ENCODE data around the gene PNMA6E. TPM values are rescaled to one million over a fixed set of nuclear protein-coding genes. Genes with fewer than 3 reads are reported as not detected.

PNMA6E gene
- total and polyA plus RNA-seq, 2 experiments from 2014 or later, result not detected

DNA sequence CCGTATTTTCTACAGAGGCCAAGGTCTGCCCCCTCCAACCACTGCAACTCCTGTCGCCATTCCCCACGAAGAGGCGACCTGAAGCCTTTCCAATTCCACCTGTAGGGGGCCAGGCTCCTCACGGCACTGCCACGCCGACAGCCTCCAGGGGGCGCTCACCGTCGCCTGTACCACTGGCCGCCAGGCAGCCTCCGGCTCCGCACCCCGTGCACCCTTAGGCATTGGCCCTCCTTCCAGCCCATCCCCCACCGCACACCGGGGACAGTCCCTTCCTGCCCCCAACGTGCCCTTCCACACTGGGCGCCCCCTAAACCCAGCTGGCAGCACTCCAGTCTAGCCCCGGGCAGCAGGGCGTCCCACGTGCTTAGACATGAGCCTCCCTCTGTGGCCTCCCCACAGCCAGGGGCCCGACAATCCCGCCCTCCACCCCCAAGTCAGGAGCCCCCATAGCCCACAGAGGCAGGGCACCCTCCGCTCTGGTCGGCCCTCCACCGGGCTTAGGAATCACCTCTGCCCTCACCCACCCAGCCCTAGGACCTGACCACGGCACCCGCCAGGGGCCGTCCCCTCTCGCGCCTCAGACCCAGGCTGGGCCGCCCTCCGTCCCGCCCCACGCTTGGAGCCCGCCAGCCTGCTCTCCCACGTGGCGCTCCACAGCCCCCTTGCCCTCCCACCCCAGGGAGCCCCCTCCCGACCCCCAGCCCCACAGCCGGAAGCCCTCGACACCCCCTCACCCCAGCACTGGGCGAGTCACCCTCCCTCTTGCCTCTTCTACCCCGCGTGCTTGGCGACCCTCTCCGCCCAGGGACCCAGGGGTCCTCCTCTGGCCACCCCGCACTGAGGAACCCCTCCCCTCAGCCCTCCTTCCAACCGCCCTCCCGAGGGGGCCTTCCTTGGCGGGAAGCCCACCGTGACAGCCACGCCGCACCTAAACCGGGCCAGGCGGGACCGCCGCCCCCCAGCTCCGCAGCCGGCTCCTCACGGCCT lies 711 bp downstream of the PNMA6E start:
- peaks cover 2% of the 10 kb centered on the region; the same call in 1 of the 3 replicates for H3K4me1 Mint-ChIP-seq

DNA sequence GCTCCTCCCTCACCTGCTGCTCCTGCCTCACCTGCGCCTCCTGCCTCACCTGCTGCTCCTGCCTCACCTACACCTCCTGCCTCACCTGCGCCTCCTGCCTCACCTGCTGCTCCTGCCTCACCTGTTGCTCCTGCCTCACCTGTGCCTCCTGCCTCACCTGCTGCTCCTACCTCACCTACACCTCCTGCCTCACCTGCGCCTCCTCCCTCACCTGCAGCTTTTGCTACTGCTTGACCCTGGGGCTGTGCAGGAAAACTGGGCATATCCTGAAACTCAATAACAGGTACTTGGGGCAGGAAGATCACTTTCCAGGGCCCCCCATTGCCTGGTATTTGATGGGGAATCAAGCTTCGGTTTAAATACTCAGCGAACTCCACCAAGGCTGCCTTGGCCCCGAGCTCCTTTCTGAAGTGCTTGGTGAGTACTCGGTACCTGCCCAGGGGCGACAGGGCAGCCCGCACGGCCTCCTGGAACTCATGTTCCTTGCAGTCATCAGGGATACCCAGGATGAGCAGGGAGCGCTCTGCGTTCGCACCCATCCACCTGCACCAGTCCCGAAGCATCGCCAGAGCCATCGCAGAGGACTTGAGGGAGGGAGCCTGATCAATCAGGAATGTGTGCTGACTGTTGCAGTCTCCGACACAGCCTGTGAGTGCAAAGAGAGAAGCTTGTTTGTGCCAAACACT lies 2.7 kb downstream of the PNMA6E start:
- H3K9me2 ChIP-seq (ENCODE audit: insufficient read depth), result no peaks in the 10 kb centered on the region
- Mint-ChIP-seq H3K9me3 (no peaks in the 10 kb centered on the region; the same call in 1 of the 3 replicates), H3K4me3 (no peak overlapping the region), H3K27me3 (ENCODE audit: insufficient read depth, low read depth, poor library complexity) (no peaks in the 10 kb centered on the region), H3K36me3 (ENCODE audit: low read depth) (no peaks in the 10 kb centered on the region), H3K27ac (no peak overlapping the region), H3K4me1 (peaks cover 7% of the 10 kb centered on the region; the same call in 2 of the 3 replicates)
- H4K20me1 ChIP-seq (replicated peaks; ENCODE audit: insufficient read depth), result no peaks in the 10 kb centered on the region
- no peaks in the 10 kb centered on the region for H3K27me3 ChIP-seq (ENCODE audit: insufficient read depth)
- H3K79me2 ChIP-seq (replicated peaks; ENCODE audit: insufficient read depth), result no peaks in the 10 kb centered on the region
- H3K4me3 ChIP-seq, result no peak overlapping the region
- no peaks in the 10 kb centered on the region for H3K36me3 ChIP-seq (ENCODE audit: insufficient read depth)
- no peak for ATAC-seq
- H3K4me1 ChIP-seq (ENCODE audit: insufficient read depth), result no peaks in the 10 kb centered on the region
- no peak overlapping the region for H2AFZ ChIP-seq
- H3K27ac ChIP-seq (ENCODE audit: low read depth), result no peak overlapping the region
- no peaks in the 10 kb centered on the region for H3F3A ChIP-seq (replicated peaks; ENCODE audit: low read depth)
- no peak overlapping the region for H3K4me2 ChIP-seq
- DNase-seq (ENCODE audit: low spot score), result no peak
- TF ChIP-seq CREB1 (CRISPR knock-in tag; IDR thresholded peaks at IDR 0.05; ENCODE audit: low read depth) (no peak), ZNF114 (CRISPR knock-in tag; IDR thresholded peaks at IDR 0.05) (no peak), JUNB (IDR thresholded peaks at IDR 0.05; ENCODE audit: unreplicated experiment) (no peak), EZH2phosphoT487 (IDR thresholded peaks at IDR 0.05; ENCODE audit: unreplicated experiment) (no peak), EZH2 (IDR thresholded peaks at IDR 0.05; ENCODE audit: low read depth, unreplicated experiment) (no peak), NANOG (IDR thresholded peaks at IDR 0.05; ENCODE audit: borderline replicate concordance) (no peak), CTCF (conservative IDR thresholded peaks at IDR 0.05; ENCODE audit: low read depth in 2 of 2) (no peak), POLR2AphosphoS5 (IDR thresholded peaks at IDR 0.05; ENCODE audit: low read depth) (no peak), ZNF331 (CRISPR knock-in tag; IDR thresholded peaks at IDR 0.05; ENCODE audit: low read depth) (no peak), STAT1 (IDR thresholded peaks at IDR 0.05; ENCODE audit: unreplicated experiment) (no peak)
- TF ChIP-seq, protein P1, sequence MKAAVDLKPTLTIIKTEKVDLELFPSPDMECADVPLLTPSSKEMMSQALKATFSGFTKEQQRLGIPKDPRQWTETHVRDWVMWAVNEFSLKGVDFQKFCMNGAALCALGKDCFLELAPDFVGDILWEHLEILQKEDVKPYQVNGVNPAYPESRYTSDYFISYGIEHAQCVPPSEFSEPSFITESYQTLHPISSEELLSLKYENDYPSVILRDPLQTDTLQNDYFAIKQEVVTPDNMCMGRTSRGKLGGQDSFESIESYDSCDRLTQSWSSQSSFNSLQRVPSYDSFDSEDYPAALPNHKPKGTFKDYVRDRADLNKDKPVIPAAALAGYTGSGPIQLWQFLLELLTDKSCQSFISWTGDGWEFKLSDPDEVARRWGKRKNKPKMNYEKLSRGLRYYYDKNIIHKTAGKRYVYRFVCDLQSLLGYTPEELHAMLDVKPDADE (IDR thresholded peaks at IDR 0.05), result no peak

More for the DNA sequence above, 711 bp downstream of the PNMA6E start:
- DNase-seq (ENCODE audit: low spot score) (peak; percentile 76), ATAC-seq (peak; percentile 94)
- H2AFZ ChIP-seq, result no peak overlapping the region
- Mint-ChIP-seq H3K36me3 (ENCODE audit: low read depth) (no peaks in the 10 kb centered on the region), H3K27me3 (ENCODE audit: insufficient read depth, low read depth, poor library complexity) (no peaks in the 10 kb centered on the region), H3K4me3 (no peak overlapping the region), H3K9me3 (no peaks in the 10 kb centered on the region; the same call in 2 of the 3 replicates), H3K27ac (no peak overlapping the region)
- H3K4me3 ChIP-seq, result no peak overlapping the region
- no peaks in the 10 kb centered on the region for H3K9me2 ChIP-seq (ENCODE audit: insufficient read depth)
- no peak overlapping the region for H3K27ac ChIP-seq (ENCODE audit: low read depth)
- no peaks in the 10 kb centered on the region for H3F3A ChIP-seq (replicated peaks; ENCODE audit: low read depth)
- H3K36me3 ChIP-seq (ENCODE audit: insufficient read depth), result no peaks in the 10 kb centered on the region
- no peaks in the 10 kb centered on the region for H4K20me1 ChIP-seq (replicated peaks; ENCODE audit: insufficient read depth)
- TF ChIP-seq JUNB (IDR thresholded peaks at IDR 0.05; ENCODE audit: unreplicated experiment) (no peak), CREB1 (CRISPR knock-in tag; IDR thresholded peaks at IDR 0.05; ENCODE audit: low read depth) (0 out of 2 replicates have a peak, but pooled peaks have one; percentile 14), CTCF (conservative IDR thresholded peaks at IDR 0.05; ENCODE audit: low read depth in 2 of 2) (peak; percentile 75 to 92), EZH2 (IDR thresholded peaks at IDR 0.05; ENCODE audit: low read depth, unreplicated experiment) (no peak), POLR2AphosphoS5 (IDR thresholded peaks at IDR 0.05; ENCODE audit: low read depth) (no peak)
- no peak overlapping the region for H3K4me2 ChIP-seq
- no peaks in the 10 kb centered on the region for H3K79me2 ChIP-seq (replicated peaks; ENCODE audit: insufficient read depth)
- H3K27me3 ChIP-seq (ENCODE audit: insufficient read depth), result no peaks in the 10 kb centered on the region
- no peaks in the 10 kb centered on the region for H3K4me1 ChIP-seq (ENCODE audit: insufficient read depth)
